KBM-7 (cell line): Measurements from ENCODE around the gene GCH1.

Experiments
- DNase-seq: peaks from one replicate; pipeline ENCODE4 v3.0.0-alpha.2; 2015
- in situ Hi-C: fragments of 300-500 bp; cut with MboI; formaldehyde crosslinking; loops from 2 replicates; pipeline ENCODE4 v1.14.3; 2020; ENCODE audit warnings: low sequenced_read_pairs, low pct_unique_long_range_greater_than_20kb, mixed read lengths

GCH1 gene

DNA sequence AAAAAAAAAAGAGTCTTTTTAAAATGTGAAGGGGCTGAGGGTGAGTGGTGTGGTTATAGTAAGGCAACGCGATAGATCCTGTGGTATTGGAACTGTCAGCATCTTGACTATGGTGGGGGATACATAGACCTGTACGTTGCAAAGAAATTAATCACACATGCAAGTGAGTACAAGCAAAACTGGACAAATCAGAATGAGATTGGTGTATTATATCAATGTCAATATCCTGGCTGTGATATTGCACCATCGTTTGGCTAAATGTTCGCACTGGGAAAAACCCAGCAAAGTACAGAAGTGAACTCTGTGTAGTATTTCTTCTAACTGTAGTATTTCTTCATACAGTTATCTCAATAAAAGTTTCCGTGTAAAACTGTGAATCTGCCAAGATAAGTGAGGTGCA lies 67.9 kb downstream of the GCH1 start:
- no peak for DNase-seq
- in situ Hi-C loops: no loop called here

DNA sequence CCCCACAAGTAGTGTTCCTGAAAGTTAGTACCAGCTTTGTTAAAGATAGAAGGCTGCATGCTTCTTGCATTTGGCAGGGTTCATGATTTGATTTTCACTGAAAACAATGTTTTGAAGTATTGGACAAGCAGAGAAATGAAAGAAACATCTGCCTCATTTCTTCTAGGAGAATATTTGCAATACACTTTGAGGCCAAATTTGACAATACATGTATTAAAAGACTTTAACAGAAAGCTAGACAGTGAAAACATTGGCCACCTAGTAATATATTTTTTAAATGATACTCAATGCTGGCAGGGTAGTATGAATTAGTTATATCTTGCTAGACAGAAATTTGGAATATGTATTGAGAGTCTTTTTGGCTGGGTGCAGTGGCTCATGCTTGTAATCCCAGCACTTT lies 68.5 kb downstream of the GCH1 start:
- no peak for DNase-seq
- in situ Hi-C loops: no loop called here

DNA sequence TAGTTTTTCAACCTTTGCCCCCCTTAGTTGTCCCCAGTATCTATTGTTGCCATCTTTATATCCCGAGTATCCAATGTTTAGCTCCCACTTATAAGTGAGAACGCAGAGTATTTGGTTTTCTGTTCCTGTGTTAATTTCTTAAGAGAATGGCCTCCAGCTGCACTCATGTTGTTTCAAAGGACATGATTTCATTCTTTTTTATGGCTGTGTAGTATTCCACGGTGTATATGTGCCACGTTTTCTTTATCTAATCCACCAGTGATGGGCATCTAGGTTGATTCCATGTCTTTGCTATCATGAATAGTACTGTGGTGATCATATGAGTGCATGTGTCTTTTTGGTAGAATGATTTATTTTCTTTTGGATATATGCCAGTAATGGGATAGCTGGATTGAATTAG lies 72.0 kb downstream of the GCH1 start:
- DNase-seq: no peak
- in situ Hi-C loops: no loop called here

DNA sequence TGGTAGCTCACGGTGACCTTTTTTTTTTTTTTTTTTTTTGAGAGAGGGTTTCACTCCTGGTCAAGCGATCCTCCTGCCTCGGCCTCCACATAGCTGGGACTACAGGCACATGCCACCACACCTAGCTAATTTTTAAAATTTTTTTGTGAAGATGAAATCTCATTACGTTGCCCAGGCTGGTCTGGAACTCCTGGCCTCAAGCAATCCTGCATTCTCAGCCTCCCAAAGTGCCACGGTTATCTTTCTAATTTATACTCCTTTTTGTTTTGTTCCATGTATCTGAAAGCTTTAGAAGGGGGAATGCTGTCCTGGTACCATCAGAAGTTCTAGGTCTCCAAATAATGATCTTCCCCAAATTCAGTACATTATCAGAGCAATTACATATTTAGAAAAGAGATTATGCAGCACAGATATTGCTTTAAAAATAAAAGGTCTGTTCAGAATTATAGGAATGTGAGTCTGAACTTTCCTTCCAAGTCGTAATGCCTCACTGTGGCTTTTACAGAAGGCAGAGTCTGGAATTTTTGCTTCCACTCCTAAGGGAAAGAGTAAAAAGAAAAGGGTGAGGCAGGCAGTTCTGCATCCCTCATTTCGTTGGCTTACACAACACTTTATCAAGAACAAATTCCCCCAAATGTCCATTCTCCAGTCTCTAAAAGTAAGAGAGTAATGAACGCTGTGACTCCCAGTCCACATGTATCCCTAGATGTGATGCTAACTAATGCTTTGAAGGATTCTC lies 73.0 kb downstream of the GCH1 start:
- DNase-seq: no peak
- in situ Hi-C loops: no loop called here

DNA sequence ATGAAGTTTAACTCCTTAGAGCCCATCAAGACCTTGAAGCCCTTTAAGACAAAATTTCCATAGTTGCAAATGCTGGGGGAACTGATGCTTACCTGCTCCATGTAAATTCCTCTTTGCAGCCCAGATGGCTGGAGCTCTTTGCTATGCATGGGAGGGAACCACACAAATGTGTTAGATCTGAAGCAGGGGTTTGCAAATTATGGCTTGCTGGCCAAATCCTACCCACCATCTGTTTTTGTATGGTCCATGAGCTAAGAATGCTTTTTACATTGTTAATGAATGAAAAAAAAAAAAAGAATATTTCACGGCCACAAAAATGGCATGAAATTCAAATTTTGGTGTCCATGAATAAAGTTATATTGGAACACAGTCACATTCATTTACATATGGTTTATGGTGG lies 74.6 kb downstream of the GCH1 start:
- DNase-seq: no peak
- in situ Hi-C loops: no loop called here

DNA sequence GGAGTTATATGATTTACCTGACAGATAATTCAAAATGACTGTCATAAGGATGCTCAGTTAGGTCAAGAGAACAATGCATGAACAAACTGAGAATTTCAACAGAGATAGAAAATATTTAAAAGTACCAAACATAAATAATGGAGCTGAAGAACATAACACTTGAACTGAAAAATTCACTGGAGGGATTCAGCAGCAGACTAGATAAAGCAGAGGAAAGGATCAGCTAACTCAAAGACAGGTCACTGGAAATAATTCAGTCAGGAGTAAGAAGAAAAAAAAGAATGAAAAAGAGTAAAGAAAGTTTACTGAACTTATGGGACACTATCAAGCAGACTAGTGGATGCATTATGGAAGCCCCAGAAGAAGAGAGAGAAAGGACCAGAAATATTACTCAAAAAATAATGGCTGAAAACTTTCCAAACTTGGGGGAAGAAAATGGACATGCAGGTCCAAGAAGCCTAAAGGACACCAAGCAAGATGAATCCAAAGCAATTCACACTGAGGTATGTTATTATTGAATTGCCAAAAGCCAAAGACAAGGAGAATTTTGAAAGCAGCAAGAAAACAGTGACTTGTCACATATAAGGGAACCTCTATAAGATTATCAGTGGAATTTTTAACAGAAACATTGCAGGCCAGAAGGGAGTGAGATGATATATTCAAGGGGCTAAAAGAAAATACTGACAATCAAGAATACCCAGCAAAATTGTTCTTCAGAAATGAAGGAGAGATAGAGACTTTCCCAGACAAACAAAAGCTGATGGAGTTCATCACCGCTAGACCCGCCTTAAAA lies 78.7 kb downstream of the GCH1 start:
- no peak for DNase-seq
- in situ Hi-C loops: no loop called here

GRCh38 chr14:54822685-54823084 lies 79.9 kb downstream of the GCH1 start:
- in situ Hi-C loops: no loop called here
- no peak for DNase-seq

DNA sequence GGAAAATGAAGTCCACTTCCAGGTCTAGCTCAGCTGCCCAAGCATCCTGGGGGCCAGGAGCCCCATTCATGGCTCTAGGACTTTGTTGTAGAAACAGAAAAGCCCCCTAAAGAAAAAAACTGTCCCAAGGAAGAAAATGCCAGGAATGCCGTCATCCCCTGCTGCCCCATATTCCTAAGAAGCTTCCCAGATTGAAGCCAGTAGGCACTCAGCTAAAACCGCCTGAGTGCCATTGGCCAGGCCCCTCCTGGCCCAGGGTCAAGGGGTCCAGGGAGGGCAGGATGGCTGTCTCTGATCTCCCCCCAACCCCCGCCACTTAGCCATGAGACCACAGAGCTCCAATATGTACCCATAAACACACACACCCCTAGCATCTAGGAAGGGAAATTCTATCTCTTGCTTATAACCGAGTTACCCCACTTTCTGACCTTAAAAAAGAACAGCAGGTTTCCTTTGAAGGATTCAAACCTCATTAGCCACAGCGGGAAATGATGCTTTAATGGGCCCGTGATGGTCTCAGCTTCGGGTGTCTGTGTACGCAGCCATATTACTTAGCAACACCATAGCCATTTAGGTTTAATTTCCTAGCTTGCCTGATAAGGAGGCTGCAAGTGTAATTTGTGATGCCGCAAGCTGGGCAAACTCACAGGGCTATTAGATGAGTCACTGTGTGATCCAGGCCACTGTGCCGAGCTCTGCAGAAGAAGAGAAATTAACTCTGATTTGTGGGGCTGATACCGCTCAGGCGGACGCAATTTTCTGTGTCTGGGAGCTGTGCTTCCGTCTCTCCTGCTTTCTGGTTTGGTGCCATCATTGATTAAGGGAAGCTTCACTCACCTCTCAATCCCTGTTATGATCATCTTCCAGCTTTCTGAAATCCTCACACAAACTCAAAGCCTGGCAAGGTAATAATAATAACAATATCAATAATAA lies 84.2 kb downstream of the GCH1 start:
- in situ Hi-C loops: no loop called here
- DNase-seq: peak; percentile 15

DNA sequence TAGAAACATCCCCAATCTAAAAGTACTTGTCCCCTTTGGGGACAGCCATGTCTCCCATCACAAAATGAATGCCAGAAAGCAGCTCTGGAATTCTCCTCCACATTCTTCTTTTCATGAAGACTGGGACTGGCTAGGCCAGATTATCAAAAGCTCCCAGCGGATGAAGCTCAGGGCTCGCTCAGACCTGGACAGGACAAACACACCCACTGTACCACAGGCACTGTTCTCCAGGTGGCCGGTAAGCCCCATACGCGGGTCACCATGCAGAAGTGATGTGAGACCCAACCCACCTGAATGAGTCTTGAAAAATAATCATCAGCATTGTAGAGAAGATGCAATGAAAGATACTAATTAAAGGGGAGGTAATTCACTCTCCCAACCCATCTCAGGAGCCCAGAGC lies 85.1 kb downstream of the GCH1 start:
- no peak for DNase-seq
- in situ Hi-C loops: no loop called here

DNA sequence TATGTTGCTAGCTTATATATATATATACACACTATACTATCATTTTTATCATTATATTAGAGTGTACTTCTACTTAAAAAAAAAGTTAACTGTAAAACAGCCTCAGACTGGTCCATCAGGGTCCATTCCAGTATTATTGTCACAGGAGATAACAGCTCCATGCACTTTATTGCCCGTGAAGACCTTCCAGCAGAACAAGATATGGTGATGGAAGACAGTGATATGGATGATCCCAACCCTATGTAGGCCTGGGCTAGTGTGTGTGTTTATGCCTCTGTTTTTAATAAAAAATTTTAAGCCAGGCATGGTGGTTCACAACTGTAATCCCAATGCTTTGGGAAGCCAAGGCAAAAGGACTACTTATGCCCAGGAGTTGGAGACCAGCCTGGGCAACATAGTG lies 86.2 kb downstream of the GCH1 start:
- in situ Hi-C loops: no loop called here
- DNase-seq: no peak

- in situ Hi-C loops: no loop called here
- no peak for DNase-seq
These were observed 87.1 kb downstream of the GCH1 start for GRCh38 chr14:54815515-54815914.

GRCh38 chr14:54815016-54815415 lies 87.6 kb downstream of the GCH1 start:
- in situ Hi-C loops: no loop called here
- no peak for DNase-seq

GRCh38 chr14:54814076-54814475 lies 88.5 kb downstream of the GCH1 start:
- in situ Hi-C loops: no loop called here
- DNase-seq: peak; percentile 28

GRCh38 chr14:54813081-54813480 lies 89.5 kb downstream of the GCH1 start:
- DNase-seq: no peak
- in situ Hi-C loops: no loop called here

GRCh38 chr14:54812617-54813016 lies 90.0 kb downstream of the GCH1 start:
- DNase-seq: no peak
- in situ Hi-C loops: no loop called here

- no peak for DNase-seq
- in situ Hi-C loops: no loop called here
These were observed 92.9 kb downstream of the GCH1 start for GRCh38 chr14:54809767-54810166.

DNA sequence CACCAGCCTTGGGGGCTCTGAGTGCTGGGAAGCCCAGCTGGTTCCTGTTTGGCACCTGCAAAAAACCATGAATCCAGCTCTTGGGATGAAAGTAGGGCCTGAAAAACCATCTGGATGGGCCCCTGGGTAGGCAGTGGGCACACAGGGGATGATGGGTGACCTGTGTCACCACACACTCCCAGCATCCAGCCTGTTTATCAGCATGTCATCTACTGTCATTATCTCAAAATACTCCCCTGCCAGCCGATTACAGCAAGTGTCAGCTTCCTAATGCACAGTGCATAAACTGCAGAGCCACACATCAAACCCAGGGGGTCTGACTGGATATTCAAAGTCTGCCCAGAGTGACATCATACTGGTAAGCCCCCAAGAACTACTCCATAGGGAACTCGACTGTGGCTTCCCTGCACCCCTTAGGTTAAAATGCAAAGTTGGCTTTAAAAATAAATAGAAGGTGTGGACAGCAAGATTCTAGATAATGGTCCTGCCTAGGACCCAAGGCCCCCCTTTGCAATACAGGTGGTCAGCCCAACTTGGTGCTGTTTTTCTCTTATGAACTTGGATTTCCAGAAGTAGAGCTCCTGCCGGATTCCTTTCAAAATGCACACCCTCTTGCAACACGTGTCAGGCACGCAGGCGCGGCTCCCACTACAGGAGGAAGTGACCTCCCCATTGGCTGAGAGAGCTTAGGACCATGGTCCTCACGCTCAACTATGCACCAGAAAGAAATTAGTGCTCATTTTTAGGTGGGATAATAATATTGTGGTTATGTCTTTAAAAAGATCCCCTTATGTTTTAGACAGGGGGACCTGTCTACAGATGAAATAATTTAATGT lies 94.1 kb downstream of the GCH1 start:
- DNase-seq: no peak
- in situ Hi-C loops: no loop called here

- in situ Hi-C loops: no loop called here
- no peak for DNase-seq
These were observed 94.7 kb downstream of the GCH1 start for GRCh38 chr14:54807881-54808280.

DNA sequence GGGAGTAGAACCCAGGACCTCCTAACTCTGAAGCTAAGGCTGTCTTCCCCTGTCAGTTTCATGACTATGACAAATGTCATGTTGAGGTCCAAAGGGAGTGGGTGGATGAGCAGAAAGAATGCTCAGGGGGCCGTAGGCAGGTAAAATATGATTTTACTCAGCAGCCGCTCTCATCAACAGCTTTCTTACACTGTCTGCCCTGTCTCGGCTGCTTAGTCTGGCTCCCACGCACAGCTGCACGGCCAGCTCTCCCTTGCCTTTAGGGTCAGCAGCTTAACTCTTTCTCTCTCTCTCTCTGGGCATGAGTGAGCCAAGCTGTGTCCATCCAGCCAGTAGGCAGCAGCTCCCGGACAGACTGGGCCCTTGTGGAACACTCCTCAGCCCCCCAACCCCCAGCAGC lies 95.2 kb downstream of the GCH1 start:
- in situ Hi-C loops: no loop called here
- DNase-seq: no peak
